Measurements from ENCODE around the gene PROZ. TPM values are rescaled to one million over a fixed set of nuclear protein-coding genes. Genes with fewer than 3 reads are reported as not detected.
"Not testable (repeated sequence)": the region's sequence is repeated elsewhere in the genome, so short reads cannot be mapped to it uniquely, and the experiment has no call there.

The PROZ gene
- total RNA-seq, 3 donors from 2014 or later (not counting 1 experiment from before 2014, with no cell fraction given), result 0.82 TPM; not detected in 2

DNA sequence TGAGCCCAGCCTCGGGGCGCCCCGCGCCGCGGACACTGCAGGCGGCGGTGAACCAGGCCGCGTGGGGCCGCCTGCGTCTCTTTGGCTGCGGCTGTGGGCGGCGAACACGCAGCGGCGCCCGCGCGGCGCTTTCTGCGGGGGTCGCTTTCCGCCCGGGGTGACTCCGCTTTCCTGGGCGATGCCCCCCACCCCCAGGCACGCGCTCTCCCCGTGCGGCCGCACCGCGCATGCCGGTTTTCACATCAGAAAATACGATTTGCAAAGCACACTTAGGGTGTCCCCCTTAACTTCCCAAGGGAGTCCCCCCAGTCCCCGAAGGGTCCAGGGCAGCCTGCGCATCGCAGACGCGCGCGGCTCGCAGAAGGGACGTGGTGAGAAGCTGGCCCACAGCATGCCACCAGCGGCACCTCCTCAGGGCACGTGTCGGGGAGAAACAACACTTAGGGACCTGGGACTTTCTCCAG lies 47.6 kb upstream of the PROZ start:
- no peak for DNase-seq
- TF ChIP-seq, protein P1, sequence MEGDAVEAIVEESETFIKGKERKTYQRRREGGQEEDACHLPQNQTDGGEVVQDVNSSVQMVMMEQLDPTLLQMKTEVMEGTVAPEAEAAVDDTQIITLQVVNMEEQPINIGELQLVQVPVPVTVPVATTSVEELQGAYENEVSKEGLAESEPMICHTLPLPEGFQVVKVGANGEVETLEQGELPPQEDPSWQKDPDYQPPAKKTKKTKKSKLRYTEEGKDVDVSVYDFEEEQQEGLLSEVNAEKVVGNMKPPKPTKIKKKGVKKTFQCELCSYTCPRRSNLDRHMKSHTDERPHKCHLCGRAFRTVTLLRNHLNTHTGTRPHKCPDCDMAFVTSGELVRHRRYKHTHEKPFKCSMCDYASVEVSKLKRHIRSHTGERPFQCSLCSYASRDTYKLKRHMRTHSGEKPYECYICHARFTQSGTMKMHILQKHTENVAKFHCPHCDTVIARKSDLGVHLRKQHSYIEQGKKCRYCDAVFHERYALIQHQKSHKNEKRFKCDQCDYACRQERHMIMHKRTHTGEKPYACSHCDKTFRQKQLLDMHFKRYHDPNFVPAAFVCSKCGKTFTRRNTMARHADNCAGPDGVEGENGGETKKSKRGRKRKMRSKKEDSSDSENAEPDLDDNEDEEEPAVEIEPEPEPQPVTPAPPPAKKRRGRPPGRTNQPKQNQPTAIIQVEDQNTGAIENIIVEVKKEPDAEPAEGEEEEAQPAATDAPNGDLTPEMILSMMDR (IDR thresholded peaks at IDR 0.05), result no peak
- H3K9me3 ChIP-seq (ENCODE audit: control insufficient read depth, insufficient read depth, low read length), result no peaks in the 10 kb centered on the region

DNA sequence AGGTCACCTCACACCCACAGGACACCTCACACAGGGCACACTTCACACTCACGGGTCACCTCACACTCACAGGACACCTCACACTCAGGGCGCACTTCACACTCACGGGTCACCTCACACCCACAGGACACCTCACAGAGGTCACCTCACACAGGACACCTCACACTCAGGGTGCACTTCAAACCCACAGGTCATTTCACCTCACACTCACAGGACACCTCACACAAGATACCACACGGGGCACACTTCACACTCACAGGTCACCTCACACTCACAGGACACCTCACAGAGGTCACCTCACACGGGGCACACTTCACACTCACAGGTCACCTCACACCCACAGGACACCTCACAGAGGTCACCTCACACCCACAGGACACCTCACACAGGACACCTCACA lies 46.6 kb upstream of the PROZ start:
- WGBS (ENCODE audit: insufficient coverage), result 67% methylated on average over 5 of the region's 5 CpGs
- H3K36me3 Mint-ChIP-seq; H3K4me3 Mint-ChIP-seq; H3K36me3 ChIP-seq (ENCODE audit: control insufficient read depth, insufficient read depth, low read length); H3K4me1 Mint-ChIP-seq; H3K27ac Mint-ChIP-seq; intact Hi-C loops (cut with micrococcal nuclease); DNase-seq; H3K27ac ChIP-seq (ENCODE audit: low read length); H3K9me3 ChIP-seq (ENCODE audit: control insufficient read depth, insufficient read depth, low read length); H3K4me3 ChIP-seq (ENCODE audit: low read length); ATAC-seq; H3K27me3 Mint-ChIP-seq (ENCODE audit: low read depth in 2 of 2); H3K9me3 Mint-ChIP-seq: not testable (repeated sequence)
- Histone ChIP-seq H3K27me3 (ENCODE audit: control insufficient read depth, insufficient read depth, low read length) (peaks cover 10% of the 10 kb centered on the region), H3K4me1 (ENCODE audit: control insufficient read depth, insufficient read depth, low read length) (peaks cover 12% of the 10 kb centered on the region)

More for the DNA sequence above, 47.6 kb upstream of the PROZ start:
- ATAC-seq, result peak; percentile 18 to 59 (median 30)
- WGBS (ENCODE audit: insufficient coverage), result 24% methylated on average over 49 of the region's 49 CpGs
- peak overlapping the region; percentile 78 for H3K4me3 Mint-ChIP-seq
- peaks cover 12% of the 10 kb centered on the region for H3K4me1 ChIP-seq (ENCODE audit: control insufficient read depth, insufficient read depth, low read length)
- H3K27me3 ChIP-seq (ENCODE audit: control insufficient read depth, insufficient read depth, low read length), result peaks cover 10% of the 10 kb centered on the region
- intact Hi-C loops (cut with micrococcal nuclease), result no loop called here
- no peaks in the 10 kb centered on the region for H3K27me3 Mint-ChIP-seq (ENCODE audit: low read depth in 2 of 2)
- H3K4me3 ChIP-seq (ENCODE audit: low read length), result peak overlapping the region; percentile 39
- no peaks in the 10 kb centered on the region for H3K36me3 Mint-ChIP-seq
- H3K27ac ChIP-seq (ENCODE audit: low read length), result no peak overlapping the region
- H3K36me3 ChIP-seq (ENCODE audit: control insufficient read depth, insufficient read depth, low read length), result no peaks in the 10 kb centered on the region
- no peak overlapping the region for H3K27ac Mint-ChIP-seq
- H3K9me3 Mint-ChIP-seq, result no peaks in the 10 kb centered on the region
- no peaks in the 10 kb centered on the region for H3K4me1 Mint-ChIP-seq

DNA sequence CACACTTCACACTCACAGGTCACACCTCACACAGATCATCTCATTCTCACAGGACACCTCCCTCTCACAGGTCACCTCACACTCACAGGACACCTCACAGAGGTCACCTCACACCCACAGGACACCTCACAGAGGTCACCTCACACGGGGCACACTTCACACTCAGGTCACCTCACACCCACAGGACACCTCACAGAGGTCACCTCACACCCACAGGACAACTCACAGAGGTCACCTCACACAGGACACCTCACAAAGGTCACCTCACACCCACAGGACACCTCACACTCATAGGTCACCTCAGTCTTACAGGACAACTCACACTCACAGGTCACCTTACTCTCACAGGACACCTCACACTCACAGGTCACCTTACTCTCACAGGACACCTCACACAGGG lies 46.0 kb upstream of the PROZ start:
- Histone ChIP-seq H3K4me1 (ENCODE audit: control insufficient read depth, insufficient read depth, low read length) (peaks cover 12% of the 10 kb centered on the region), H3K27me3 (ENCODE audit: control insufficient read depth, insufficient read depth, low read length) (peaks cover 10% of the 10 kb centered on the region)
- H3K4me3 Mint-ChIP-seq; H3K36me3 Mint-ChIP-seq; H3K27ac ChIP-seq (ENCODE audit: low read length); intact Hi-C loops (cut with micrococcal nuclease); H3K9me3 ChIP-seq (ENCODE audit: control insufficient read depth, insufficient read depth, low read length); ATAC-seq; H3K27ac Mint-ChIP-seq; H3K36me3 ChIP-seq (ENCODE audit: control insufficient read depth, insufficient read depth, low read length); H3K4me3 ChIP-seq (ENCODE audit: low read length); H3K4me1 Mint-ChIP-seq; DNase-seq; H3K9me3 Mint-ChIP-seq; H3K27me3 Mint-ChIP-seq (ENCODE audit: low read depth in 2 of 2): not testable (repeated sequence)
- WGBS (ENCODE audit: insufficient coverage), result 29% methylated on average over 1 of the region's 1 CpG

DNA sequence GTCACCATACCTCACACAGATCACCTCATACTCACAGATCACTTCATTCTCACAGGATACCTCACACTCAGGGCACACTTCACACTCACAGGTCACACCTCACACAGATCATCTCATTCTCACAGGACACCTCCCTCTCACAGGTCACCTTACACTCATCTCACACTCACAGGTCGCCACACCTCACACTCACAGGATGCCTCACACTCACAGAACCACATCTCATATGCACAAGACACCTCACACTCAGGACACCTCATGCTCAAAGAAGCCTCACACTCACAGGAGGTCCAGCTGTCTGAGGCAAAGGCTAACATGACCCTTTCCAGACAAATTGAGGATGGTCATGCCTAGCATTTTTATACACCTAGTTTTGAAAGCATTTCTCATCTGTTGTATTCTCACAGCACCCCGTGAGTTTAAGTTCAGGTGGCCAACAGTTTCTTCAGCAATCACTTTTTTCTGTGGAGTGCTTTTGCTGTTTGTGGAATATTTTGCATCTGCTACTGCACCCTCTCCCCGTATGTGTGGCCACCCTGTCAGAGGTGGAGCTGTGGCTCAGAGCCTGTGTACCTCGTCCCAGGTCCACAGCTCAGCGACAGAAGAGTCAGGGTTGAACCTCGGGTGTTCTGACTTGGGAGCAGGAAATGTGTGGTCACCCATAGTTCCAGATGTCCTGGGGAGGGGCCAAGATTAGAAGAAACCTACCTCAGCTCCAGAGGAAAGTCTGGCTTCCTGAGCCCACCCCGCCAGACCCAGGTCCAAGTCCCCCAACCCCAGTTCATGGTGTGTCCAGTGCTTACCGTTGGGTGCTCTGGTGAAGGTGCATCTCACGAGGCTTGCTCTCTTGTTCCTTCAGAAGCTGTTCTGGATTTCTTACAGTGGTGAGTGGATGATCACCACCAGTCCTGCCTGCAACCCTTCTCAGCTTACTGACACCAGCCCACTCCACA lies 45.3 kb upstream of the PROZ start:
- peaks cover 12% of the 10 kb centered on the region for H3K4me1 ChIP-seq (ENCODE audit: control insufficient read depth, insufficient read depth, low read length)
- H3K9me3 ChIP-seq (ENCODE audit: control insufficient read depth, insufficient read depth, low read length), result no peaks in the 10 kb centered on the region
- no peak overlapping the region for H3K4me3 ChIP-seq (ENCODE audit: low read length)
- intact Hi-C loops (cut with micrococcal nuclease), result no loop called here
- H3K36me3 ChIP-seq (ENCODE audit: control insufficient read depth, insufficient read depth, low read length), result no peaks in the 10 kb centered on the region
- Mint-ChIP-seq H3K36me3 (no peaks in the 10 kb centered on the region), H3K4me1 (no peaks in the 10 kb centered on the region), H3K27me3 (ENCODE audit: low read depth in 2 of 2) (no peaks in the 10 kb centered on the region), H3K27ac (no peak overlapping the region), H3K4me3 (no peak overlapping the region), H3K9me3 (no peaks in the 10 kb centered on the region)
- peak in 1 of 2 donors; percentile 17 for DNase-seq
- WGBS (ENCODE audit: insufficient coverage), result 21% methylated on average over 9 of the region's 9 CpGs
- ATAC-seq, result no peak
- H3K27me3 ChIP-seq (ENCODE audit: control insufficient read depth, insufficient read depth, low read length), result peaks cover 10% of the 10 kb centered on the region
- no peak overlapping the region for H3K27ac ChIP-seq (ENCODE audit: low read length)
- TF ChIP-seq, protein P1 (IDR thresholded peaks at IDR 0.05), result no peak
